Measurements from ENCODE around the gene TCOF1.

DNA sequence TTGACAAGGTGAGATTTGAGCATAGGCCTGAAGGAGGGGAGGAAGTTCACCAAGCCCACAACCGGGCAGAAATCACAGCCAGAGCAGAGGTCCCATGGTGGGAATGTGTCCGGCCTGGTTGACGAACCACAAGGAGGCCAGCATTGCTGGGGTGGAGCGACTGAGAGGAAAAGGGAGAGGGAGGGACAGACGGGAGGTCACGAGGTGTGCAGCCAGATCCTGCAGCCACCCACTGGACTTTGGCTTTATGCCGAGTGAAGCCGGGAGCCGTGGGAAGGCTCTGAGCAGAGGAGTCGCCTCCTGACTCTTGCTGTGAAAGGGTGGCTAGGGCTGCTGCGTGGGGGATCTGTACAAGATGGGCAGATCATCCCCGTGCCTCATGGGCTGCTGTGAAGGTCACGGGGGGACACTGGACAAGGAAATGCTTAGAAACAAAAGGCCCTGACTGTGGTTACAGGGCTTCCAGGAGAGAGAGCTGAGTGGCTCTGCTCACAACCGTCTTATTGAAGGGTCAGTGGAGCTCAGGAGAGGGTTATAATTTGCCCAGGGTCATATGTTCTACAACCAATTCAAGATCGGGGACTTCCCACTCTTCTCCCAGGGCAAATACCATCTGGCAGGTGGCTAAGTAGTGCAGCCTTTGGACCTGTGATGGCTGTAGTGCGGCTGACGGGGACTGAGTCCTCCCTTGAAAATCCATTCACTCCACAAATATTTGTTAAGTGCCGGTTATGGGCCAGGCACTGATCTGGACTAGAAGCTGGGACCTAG is 70.8 kb downstream of the TCOF1 start:
- TF ChIP-seq, protein P1, sequence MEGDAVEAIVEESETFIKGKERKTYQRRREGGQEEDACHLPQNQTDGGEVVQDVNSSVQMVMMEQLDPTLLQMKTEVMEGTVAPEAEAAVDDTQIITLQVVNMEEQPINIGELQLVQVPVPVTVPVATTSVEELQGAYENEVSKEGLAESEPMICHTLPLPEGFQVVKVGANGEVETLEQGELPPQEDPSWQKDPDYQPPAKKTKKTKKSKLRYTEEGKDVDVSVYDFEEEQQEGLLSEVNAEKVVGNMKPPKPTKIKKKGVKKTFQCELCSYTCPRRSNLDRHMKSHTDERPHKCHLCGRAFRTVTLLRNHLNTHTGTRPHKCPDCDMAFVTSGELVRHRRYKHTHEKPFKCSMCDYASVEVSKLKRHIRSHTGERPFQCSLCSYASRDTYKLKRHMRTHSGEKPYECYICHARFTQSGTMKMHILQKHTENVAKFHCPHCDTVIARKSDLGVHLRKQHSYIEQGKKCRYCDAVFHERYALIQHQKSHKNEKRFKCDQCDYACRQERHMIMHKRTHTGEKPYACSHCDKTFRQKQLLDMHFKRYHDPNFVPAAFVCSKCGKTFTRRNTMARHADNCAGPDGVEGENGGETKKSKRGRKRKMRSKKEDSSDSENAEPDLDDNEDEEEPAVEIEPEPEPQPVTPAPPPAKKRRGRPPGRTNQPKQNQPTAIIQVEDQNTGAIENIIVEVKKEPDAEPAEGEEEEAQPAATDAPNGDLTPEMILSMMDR (conservative IDR thresholded peaks at IDR 0.05; ENCODE audit: low read length) = no peak
- no peak for TF ChIP-seq EZH2phosphoT487 (IDR thresholded peaks at IDR 0.05; ENCODE audit: borderline replicate concordance, low read depth, low read length)
